Fibroblast of lung (primary cell): ENCODE data around the gene CIC. TPM values are rescaled to one million over a fixed set of nuclear protein-coding genes. Genes with fewer than 3 reads are reported as not detected.
"Not testable (repeated sequence)": the region's sequence is repeated elsewhere in the genome, so short reads cannot be mapped to it uniquely, and the experiment has no call there.

Source experiments
- DNase-seq, 2 donors: peaks; one replicate each; pipeline versions ENCODE4 v3.0.0 to v3.0.0-alpha.2; 2010; ENCODE audit warnings: low read depth in 2 of 2
- H2AFZ ChIP-seq: 2 replicates; pipeline ENCODE4 v1.5.1; 2012; ENCODE audit warnings: low read length, control low read depth, inconsistent platforms
- H3K27ac ChIP-seq: 2 replicates; pipeline ENCODE4 v1.5.1; 2011; ENCODE audit warnings: low read length, control low read depth; ENCODE audit not compliant: insufficient read depth
- H3K27me3 ChIP-seq: 2 replicates; pipeline ENCODE4 v1.5.1; 2011; ENCODE audit warnings: mild to moderate bottlenecking, low read length; ENCODE audit not compliant: control insufficient read depth, insufficient read depth
- H3K36me3 ChIP-seq: 2 replicates; pipeline ENCODE4 v1.5.1; 2011; ENCODE audit warnings: low read length; ENCODE audit not compliant: control insufficient read depth, insufficient read depth
- H3K4me1 ChIP-seq: 2 replicates; pipeline ENCODE4 v1.5.1; 2011; ENCODE audit warnings: low read length; ENCODE audit not compliant: control insufficient read depth, insufficient read depth; ENCODE audit errors: extremely low read depth
- H3K4me2 ChIP-seq: 2 replicates; pipeline ENCODE4 v1.5.1; 2011; ENCODE audit warnings: low read length, control low read depth; ENCODE audit not compliant: insufficient read depth; ENCODE audit errors: extremely low read depth
- H3K4me3 ChIP-seq, 4 experiments: fragments of 200-600 bp in 1 of 4; sonication (generic) in 1 of 4; replicated peaks in 1 of 4; 2 replicates each; pipeline ENCODE4 v1.5.1; 2011 to 2016; ENCODE audit warnings: low read length in 4 of 4, low read depth in 3 of 4, mild to moderate bottlenecking in 3 of 4, control low read depth in 2 of 4, inconsistent platforms in 1 of 4, mixed read lengths in 1 of 4; ENCODE audit not compliant: insufficient read depth in 1 of 4; ENCODE audit errors: control extremely low read depth in 1 of 4
- H3K79me2 ChIP-seq: 2 replicates; pipeline ENCODE4 v1.5.1; 2012; ENCODE audit warnings: mild to moderate bottlenecking, low read length, inconsistent platforms; ENCODE audit not compliant: control insufficient read depth, insufficient read depth
- H3K9ac ChIP-seq: 2 replicates; pipeline ENCODE4 v1.5.1; 2011; ENCODE audit warnings: mild to moderate bottlenecking, low read length, control low read depth; ENCODE audit not compliant: insufficient read depth
- H3K9me3 ChIP-seq: 2 replicates; pipeline ENCODE4 v1.5.1; 2012; ENCODE audit warnings: low read depth, low read length; ENCODE audit not compliant: control insufficient read depth, insufficient read depth
- H4K20me1 ChIP-seq: 2 replicates; pipeline ENCODE4 v1.5.1; 2011; ENCODE audit warnings: low read length; ENCODE audit not compliant: control insufficient read depth, insufficient read depth; ENCODE audit errors: extremely low read depth
- CTCF ChIP-seq, 2 donors: IDR thresholded peaks in 1 of 2; conservative IDR thresholded peaks in 1 of 2; 1 replicate in 1 of 2; 2 replicates in 1 of 2; pipeline ENCODE4 v1.5.1; 2011 to 2012; ENCODE audit warnings: low read length in 2 of 2, control low read depth in 1 of 2, inconsistent platforms in 1 of 2, low read depth in 1 of 2, mild to moderate bottlenecking in 1 of 2
- EZH2 ChIP-seq: IDR thresholded peaks from 2 replicates; pipeline ENCODE4 v1.5.1; 2012; ENCODE audit warnings: low read length, control low read depth, mild to moderate bottlenecking; ENCODE audit errors: missing control alignments
- polyA plus RNA-seq, 2 donors: library from polyadenylated mRNA; depleted of rRNA in 1 of 2; stranded (reverse) in 1 of 2; unstranded in 1 of 2; fragments of >200 nt; gene quantifications; 2 replicates each; pipeline ENCODE4 v1.2.1, GENCODE V29; 2011 to 2012; ENCODE audit warnings: missing spikeins in 1 of 2
- total RNA-seq: library from RNA; depleted of rRNA; stranded (reverse); fragments of >200 nt; gene quantifications from 2 replicates; pipeline ENCODE4 v1.2.1, GENCODE V29; 2014

CIC gene
- total and polyA plus RNA-seq, 2 donors (not counting 1 experiment from before 2014, with no cell fraction given) = 8.5 to 23.6 TPM

- Histone ChIP-seq H3K27me3 (no peaks in the 10 kb centered on the region), H3K9ac (peak overlapping the region; percentile 74), H3K36me3 (no peaks in the 10 kb centered on the region), H3K4me1 (peaks cover 13% of the 10 kb centered on the region), H3K4me2 (peak overlapping the region; percentile 89), H3K27ac (peak overlapping the region; percentile 84), H3K4me3 (peak overlapping the region; percentile 52 to 79 (median 70)), H2AFZ (peak overlapping the region; percentile 65), H3K9me3 (no peaks in the 10 kb centered on the region), H4K20me1 (no peaks in the 10 kb centered on the region), H3K79me2 (peaks cover 34% of the 10 kb centered on the region)
- peak; percentile 39 to 45 for DNase-seq
- no peak for TF ChIP-seq EZH2
- no peak for TF ChIP-seq CTCF (conservative IDR thresholded peaks at IDR 0.05 in 1 of 2, IDR thresholded peaks at IDR 0.05 in 1 of 2; ENCODE audit: low read depth in 1 of 2, low read length in 2 of 2)
These were observed 13.0 kb upstream of the CIC start for GRCh38 chr19:42255766-42256745.

GRCh38 chr19:42257842-42258241, 11.2 kb upstream of the CIC start:
- H3K4me3 ChIP-seq, H2AFZ ChIP-seq, H3K27ac ChIP-seq, H3K9ac ChIP-seq, H3K9me3 ChIP-seq, H3K27me3 ChIP-seq, H3K36me3 ChIP-seq, DNase-seq, H4K20me1 ChIP-seq, H3K4me1 ChIP-seq, H3K4me2 ChIP-seq: not testable (repeated sequence)
- H3K79me2 ChIP-seq = peaks cover 17% of the 10 kb centered on the region

- Histone ChIP-seq H3K4me2 (no peak overlapping the region), H4K20me1 (no peaks in the 10 kb centered on the region), H3K9ac (no peak overlapping the region), H3K4me3 (no peak overlapping the region), H3K9me3 (no peaks in the 10 kb centered on the region), H3K79me2 (no peaks in the 10 kb centered on the region), H3K27ac (no peak overlapping the region), H3K36me3 (no peaks in the 10 kb centered on the region), H3K27me3 (no peaks in the 10 kb centered on the region), H3K4me1 (no peaks in the 10 kb centered on the region), H2AFZ (no peak overlapping the region)
- TF ChIP-seq EZH2 = no peak
- TF ChIP-seq CTCF (conservative IDR thresholded peaks at IDR 0.05 in 1 of 2, IDR thresholded peaks at IDR 0.05 in 1 of 2; ENCODE audit: low read depth in 1 of 2, low read length in 2 of 2) = no peak
- no peak for DNase-seq
These were observed 7.3 kb upstream of the CIC start for GRCh38 chr19:42261763-42262162.

- H2AFZ ChIP-seq, DNase-seq, H3K27ac ChIP-seq: not testable (repeated sequence)
These were observed 2.9 kb upstream of the CIC start for GRCh38 chr19:42266105-42266504.

GRCh38 chr19:42266928-42267603, 2.0 kb upstream of the CIC start:
- H3K9me3 ChIP-seq, H3K27me3 ChIP-seq, H3K9ac ChIP-seq, H3K4me3 ChIP-seq, H4K20me1 ChIP-seq, H3K27ac ChIP-seq, DNase-seq, H3K36me3 ChIP-seq, H2AFZ ChIP-seq: not testable (repeated sequence)
- peaks cover 24% of the 10 kb centered on the region for H3K79me2 ChIP-seq
- peak overlapping the region; percentile 98 for H3K4me2 ChIP-seq
- H3K4me1 ChIP-seq = peaks cover 13% of the 10 kb centered on the region

More at GRCh38 chr19:42266105-42266504, 2.9 kb upstream of the CIC start:
- H3K9ac ChIP-seq, H3K4me3 ChIP-seq, H3K27me3 ChIP-seq, H3K9me3 ChIP-seq, H3K4me2 ChIP-seq, H4K20me1 ChIP-seq, H3K36me3 ChIP-seq: not testable (repeated sequence)
- H3K79me2 ChIP-seq = peaks cover 16% of the 10 kb centered on the region
- peaks cover 11% of the 10 kb centered on the region for H3K4me1 ChIP-seq
